MV-4-11 (cell line): Measurements from ENCODE around the gene TENT5C.

ENCODE experiments used
- DNase-seq: peaks from one replicate; lab custom pipeline; 2025; lab: John Stamatoyannopoulos, UW

Gene TENT5C

DNA sequence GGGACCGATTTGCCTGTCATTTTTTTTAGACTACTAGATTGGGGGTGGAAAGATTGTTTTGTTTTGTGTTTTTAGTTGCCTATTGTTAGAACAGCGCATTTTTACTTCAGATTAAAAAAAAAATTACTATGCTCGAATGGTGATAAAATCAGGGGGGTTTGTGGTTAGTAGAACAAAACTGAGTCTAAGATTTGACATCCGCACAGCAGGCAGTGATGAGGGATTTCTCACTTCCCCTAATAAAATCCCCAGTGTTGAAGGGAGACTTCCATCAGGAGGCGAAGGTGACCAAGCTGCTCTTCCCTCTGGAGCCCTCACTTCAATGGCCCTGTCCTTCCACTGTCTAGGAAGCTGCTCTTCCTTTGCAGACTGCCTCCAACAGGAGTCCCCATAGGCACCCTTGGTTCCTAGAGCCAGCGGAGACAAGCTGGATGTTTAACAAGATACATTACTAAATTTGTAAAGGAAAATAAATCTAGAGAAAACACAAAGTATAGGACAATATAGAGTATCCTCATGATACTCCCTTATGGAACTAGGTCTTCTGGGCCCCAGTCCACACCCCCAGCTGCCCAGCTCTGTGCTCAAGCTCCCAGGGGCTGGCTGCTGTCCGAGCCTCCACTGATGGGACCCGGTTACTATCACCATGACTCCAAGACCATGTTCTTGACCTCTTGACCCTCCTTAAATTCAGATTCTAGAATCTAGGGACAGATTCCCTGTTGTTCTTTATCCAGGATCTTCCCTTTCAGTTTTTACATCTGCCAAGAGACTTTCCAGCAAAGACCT lies 31.0 kb downstream of the TENT5C start:
- peak; percentile 46 for DNase-seq

DNA sequence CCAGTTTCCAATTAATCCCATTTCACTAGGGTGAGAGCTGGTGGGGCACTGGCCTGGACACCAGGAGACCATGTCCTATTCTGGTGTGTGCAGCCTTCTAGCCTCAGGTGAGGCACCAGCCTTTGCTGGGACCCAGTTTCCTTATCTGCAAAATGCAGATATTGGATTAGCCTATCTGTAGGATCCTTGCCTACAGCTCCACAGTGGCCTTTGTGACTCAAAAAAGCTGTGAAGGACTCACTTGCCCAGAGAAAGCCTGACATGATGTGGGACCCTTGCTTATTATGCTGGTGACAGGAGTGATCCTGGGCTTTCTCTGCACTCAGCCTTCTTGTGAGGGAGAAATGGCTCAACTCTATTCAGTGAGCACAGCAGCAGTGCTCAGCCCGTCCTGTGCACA lies 32.3 kb downstream of the TENT5C start:
- DNase-seq, result no peak

DNA sequence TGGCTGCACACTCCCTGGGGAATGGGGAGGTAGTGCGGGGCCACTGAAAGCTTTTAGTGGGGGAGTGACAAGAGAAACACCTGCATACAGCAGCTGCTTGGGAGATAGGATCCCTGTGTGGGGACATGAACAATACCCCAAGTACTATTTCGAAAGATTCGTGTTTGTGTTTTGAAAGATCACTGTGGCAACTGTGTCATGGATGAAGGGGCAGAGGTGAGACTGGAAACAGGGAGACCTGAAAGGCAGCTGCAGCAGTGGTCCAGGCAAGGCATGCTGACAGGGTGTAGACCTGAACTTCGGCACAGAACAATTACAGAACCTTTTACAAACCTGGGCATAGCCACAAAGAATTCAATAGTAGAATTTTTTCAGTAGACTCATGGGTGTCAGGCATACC lies 32.9 kb downstream of the TENT5C start:
- peak; percentile 5 for DNase-seq

DNA sequence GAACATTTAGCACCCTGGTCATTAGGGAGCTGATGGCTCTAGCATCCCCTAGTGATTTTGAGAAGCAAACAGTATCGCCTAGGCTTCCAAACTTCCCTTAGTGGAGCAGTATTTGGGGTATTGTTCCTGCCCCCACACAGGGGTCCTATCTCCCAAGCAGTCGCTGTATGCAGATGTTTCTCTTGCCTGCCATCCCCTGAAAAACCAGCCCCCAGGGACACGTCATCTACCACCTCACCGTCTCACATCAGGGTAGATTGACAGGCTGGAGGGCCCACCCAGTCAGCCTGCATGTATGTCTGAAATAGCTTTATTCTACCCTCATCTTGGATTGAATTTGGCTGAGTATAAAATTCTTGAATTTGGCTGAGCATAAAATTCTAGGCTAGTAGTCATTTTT lies 33.9 kb downstream of the TENT5C start:
- DNase-seq, result no peak

DNA sequence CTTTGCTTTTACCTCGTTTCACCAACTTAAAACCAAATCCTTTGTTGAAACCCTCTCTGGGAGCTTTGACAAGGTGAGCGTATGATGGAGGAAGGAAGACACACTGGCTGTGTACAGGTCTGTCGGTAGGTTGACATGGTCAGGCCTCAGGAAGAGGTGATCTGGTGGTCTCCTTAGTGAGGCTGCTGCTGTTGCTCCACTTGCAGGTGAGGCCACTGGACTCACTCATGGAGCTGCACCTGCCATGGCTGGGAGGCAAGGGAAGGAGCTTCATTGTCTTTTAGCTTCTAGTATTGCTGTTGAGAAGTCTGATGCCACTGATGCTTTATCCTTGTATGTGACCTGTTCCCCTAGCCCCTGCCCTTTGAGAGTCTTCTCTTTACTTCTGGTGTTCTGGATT lies 35.7 kb downstream of the TENT5C start:
- no peak for DNase-seq

DNA sequence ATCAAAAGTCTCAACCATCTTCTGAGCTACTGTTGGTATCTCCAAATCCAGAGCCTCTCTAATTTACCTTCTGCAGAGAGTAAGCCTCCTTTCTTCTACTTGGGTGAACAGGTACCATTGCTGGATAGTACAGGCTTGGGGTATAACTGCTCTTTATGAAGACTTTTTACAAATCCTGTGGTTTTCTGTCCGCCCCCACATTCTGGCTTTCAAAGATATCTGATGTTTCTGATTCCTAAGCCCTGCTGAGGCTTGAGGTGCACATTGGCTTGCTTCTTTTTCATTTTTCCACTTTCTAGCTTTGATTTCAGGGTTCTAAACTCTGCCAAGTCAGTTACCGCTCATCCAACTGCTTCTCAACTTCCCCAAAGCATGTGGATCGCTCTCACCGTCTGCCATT lies 37.1 kb downstream of the TENT5C start:
- no peak for DNase-seq

DNA sequence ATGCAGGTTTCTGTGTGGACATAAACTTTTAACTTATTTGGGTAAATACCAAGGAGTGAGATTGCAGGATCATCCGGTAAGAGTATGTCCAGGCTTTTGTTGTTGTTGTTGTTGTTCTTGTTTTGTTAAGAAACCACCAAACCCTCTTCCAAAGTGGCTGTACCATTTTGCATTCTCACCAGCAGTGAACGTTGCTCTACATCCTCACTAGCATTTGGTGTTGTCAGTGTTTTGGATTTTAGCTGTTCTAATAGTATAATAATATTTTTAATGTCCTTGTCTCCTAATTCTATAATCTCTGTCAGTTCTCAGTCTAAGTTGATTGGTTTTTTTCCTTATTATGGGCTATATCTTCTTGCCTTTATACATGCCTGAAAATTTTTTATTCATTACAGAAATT lies 37.8 kb downstream of the TENT5C start:
- DNase-seq, result no peak

DNA sequence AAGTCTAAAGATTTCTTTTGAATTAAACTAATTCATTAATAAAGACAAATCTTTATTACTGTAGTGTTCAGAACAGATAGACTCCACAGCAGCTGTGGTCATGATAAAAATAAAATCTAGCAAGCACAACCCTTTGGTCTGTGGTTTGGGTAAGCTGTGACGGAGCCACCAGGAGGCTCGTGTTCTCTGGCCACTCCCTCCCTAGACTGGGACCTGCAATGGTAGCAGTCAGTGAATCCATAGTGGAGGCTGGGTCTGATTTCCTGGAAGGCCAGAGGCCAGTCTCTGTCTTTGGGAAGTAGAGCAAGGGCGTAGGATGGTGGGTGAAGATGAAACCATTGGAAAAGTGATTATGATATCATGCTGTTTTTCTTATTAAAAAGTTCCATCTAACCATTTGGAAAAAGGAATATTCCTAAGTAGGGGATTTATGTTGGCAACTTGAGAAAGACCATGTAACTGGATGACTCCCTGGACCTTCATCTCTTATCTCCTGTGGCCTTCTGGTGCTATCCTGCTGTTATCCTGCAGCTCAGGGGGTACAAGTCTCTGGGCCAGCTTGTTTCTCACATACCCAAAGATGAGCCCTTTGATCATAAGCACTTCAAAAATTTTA lies 39.0 kb downstream of the TENT5C start:
- peak; percentile 62 for DNase-seq

DNA sequence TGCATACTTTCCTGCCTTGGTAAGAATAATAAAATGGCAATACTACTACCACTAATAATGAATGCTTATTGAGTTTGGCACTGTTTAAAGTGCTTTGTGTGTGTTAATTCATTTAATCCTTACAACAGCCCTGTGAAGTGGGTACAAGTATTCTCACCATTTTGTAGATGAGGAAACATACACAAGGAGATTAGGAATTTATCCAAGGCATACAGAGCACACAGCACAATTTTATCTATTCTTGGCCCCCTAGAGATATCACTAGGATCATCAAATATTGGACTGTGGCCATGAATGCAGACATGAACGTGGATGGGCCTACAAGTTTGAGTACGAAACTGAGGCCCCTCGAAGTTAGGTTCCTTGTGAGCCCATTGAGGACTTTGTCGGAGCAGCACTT lies 39.5 kb downstream of the TENT5C start:
- DNase-seq, result no peak

DNA sequence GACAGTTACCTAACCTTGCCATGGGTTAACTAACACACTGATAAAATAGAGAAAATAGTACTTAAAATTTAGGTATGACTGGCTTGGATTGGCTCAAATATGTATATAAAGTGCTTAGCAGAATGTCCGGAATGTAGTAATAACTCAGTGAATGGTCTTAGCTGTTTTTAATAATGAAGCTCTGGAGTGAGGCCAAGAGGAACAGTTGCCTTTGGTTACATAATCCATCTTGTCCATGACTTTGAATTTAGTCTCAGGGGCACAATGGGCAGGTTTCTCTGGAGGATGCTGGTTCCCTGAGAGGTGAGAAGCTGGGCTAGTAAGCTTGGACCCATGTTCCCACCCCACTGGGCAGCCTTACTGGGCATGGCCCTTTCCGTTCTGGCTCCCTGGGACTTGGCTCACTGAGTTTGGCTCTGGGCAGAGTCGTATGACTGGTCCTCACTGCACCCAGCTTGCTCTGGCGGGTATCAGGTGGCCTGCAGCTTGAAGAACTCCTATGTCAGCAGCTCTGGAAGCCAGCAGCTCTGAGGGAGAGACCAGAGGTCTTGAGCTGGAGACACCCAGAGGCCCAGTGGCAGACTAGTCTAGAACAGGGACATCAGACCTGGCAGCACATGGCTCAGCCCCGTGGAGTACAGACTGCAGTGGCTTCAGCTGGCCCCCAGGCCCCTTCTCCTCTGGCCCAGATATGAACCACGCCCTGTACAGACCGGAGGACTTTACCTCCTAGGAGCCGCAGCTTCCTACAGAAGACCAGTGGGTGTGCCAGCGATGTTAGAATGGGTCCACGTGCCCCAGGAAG lies 40.4 kb downstream of the TENT5C start:
- no peak for DNase-seq

DNA sequence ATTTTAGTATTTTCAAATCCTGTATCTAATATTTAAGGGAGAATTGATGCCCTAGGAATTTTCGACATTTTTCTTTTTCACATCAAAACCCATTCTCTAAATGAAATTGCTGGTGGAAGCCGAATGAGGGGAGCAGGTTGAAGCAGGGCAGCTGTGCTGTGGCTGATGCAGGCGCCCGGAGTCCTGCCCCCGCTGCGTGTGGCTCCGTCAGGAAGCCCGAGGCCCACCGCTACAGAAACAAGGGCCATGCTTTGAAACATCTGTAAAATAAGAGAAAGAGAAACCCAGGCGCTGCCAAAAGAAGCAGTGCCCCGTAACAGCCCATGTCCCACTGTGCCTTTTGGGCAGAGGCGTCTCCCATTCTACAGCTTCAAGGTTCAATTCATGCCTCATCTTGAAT lies 41.1 kb downstream of the TENT5C start:
- DNase-seq, result no peak

DNA sequence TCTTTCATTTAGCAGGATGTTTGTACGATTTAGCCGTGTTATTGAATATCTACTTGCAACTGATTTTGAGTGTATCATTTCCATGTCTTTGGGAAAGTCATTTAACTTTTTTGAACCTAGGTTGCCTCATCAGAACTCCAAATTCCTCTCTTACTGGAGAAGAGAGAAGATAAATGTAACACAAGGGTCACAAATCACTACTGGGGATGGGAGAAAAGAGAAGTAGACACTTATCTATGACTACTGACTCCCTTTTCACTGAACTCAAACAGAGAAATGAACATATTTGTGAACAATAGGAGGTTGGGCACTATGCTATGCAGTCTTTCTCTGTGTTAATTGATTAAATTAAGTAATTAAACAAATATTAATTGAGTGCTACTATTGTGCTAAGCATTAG lies 42.2 kb downstream of the TENT5C start:
- peak; percentile 12 for DNase-seq

DNA sequence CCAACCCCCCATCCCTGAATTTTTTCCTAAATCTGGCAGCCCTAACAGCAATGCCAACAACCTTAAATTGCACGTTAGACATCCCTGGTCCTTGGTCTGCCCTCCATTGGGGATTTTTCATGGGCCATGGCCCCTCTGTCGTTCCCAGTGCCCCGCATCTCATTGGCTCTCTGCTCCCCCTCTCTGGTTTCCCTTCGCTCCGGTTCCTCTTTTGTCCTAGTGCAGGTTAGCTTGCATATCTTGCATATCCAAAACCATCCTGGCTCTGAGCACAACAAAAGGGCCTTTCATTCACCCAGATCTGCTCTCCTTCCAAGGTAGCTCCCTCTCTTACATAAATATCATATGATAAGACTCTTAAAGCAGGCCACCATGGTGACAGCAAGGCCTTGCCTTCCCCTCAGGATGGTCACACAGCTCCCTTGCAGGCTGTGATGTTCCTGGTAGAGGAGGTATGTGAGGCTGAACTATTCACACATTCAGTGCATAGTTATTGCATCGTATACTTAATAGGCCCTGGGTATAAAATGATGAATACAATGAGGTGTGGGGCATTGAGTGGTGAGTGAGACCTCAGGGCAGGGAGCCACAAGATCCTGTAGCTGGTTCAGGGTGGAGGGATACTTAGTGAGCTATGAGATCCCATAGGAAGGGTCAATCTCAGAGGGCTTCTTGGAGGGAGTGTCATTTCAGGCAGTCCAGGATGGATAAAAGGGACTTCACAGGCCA lies 45.2 kb downstream of the TENT5C start:
- no peak for DNase-seq

DNA sequence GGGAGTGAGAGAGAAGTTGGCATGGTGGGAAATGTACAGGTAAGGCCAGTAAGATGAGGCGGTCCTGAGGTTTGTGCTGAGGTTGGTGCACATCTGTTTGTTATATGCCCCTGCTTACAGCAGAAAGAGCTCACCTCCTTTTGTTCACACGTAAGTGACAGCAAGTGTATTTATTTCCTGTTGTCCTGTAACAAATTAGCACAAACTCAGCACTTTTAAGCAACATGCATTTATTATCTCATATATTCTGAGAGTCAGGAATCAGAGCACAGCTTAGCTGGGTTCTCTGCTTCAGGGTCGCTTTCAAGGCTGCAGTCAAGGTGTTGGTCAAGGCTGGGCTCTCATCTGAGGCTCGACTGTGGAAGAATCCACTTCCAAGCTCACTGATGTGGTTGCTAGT lies 45.8 kb downstream of the TENT5C start:
- DNase-seq, result no peak

DNA sequence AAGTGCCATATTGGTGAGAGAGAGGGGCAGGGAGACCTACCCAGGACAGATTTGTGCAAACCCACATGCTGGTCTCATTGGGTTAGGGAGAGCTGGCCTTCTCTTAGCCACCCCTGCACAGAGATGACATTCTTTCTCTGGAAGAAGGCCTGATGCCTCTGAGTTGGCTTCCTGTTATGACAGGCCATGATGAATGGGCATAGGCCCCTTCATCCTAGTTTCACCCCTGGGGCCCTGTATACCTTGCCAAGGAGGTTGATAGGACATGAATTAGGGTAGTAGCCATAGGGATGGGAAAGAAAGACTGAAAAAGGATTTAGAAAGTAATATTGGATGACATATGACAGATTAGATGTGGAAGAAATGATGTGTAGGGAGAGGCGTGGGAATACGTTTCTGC lies 46.6 kb downstream of the TENT5C start:
- DNase-seq, result no peak

DNA sequence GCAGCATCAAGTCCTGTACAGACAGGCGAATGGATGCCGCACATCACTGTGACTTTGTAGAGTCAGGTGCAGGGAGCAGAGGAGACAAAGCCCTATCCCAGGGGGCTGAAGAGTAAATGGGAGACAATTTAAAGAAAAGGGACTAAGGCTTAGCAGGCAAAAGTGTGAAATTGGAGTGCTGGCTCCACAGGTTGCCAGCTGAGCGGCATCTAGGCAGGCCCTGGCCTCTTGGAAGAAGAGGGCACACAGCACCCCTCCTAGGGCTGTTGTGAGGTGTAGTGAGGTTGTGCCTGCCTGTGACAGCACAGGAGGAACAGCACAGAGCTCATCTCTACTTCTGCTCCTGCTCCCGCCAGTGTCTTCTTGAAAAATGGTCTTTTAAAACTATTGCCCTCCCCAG lies 47.3 kb downstream of the TENT5C start:
- no peak for DNase-seq

DNA sequence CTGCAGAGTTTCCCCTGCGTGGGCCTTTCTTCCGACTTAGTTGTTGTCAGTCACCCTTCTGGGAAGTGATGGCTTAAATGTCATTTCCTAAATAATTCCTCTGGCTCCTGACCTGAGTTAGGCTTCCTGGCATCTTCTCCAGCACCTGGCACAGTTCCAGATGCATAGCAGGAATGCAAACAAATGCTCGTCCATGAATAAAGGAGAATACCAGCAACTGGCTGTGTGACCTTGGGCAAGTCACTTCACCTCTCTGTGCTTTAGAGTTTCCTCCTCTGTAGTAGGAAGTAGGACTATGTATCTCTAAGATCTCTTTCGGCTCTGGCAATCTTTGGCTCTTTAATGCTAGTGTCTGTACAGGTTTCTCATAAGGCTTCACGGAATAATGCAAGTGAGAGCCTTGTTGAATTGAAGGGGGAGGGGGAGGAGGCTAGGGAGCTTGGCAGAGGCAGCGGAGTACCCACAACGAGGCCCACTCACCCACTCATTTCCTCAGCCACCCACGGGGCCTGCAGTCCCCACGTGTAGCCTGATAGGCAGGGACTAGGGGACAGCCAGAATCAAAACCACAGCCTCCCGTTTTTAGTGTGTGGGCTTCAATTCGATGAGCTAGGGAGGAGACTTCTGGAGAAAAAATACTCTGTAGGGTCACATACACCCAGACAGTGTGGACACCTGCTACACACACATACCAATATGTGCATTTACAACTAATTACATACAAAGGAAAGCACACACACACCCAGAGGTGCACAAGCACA lies 48.1 kb downstream of the TENT5C start:
- no peak for DNase-seq

DNA sequence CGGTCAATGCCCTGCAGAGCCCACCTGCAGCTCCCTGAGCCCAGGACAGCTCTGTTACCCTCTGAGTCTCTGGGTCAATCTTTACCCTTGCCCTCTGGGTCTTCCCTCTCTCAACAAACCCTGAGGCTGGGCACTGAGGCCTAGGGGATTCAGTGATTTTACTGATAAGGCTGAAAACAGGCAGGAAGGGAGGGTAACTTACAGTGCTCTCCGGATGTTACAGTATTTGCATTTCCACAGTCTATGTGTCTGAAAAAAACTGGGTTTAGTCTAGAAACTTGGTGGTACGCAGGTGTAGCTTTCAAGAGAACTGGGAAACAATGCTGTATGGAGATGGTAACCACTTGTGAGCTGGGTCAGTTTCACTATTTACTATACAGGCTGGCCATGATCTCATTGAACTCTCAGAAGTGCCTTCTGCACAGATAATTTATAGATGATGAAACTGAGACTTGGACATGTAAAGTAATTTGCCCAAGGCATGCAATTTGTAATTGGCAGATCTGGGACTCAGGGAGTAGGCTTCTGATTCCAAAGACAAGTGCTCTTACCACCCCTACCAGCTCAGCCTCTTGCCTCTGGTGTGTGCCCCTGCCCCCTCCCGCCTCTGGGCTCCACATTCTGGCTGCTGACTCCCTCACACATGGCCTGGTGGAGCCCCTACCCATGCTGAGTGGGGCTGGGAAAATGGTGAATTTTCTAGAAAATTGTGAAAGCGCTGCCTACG lies 48.8 kb downstream of the TENT5C start:
- DNase-seq, result no peak

DNA sequence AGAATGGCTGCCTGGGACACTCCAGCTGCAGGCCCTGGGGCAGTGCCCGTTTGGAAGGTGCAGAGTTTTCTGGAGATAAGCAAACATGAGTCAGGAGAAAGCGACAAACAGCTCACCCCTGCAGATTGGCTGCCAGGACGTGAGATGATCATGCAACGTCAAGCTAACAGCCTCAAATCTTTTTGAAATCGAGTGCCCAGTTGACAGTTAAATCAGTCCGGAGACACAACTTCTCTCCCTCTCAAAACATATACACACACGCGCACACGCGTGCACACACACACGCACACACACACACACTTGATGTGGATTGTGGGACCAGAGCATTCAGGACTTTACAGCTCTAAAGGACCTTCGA lies 49.4 kb downstream of the TENT5C start:
- no peak for DNase-seq

DNA sequence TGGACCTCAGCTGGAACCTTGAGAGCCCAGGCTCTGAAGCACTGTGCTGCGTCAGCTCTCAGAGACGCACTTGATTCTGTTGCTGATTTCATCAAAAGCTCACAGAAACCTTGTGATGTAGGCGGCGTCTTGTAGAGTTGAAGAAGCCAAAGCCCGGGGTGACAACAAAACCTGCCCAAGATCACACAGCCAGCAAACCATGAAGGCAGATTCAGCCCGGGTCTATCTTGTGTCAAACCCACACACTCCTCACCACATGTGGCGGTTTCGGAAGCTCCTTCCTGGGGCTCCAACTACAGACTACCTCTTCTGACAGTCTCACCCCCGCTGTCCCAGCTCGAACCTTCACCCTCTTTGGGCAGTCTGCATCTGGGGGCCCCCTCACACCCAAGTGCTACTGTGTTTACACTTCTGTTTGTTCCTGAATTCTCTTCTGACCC lies 50.4 kb downstream of the TENT5C start:
- DNase-seq, result peak; percentile 21

DNA sequence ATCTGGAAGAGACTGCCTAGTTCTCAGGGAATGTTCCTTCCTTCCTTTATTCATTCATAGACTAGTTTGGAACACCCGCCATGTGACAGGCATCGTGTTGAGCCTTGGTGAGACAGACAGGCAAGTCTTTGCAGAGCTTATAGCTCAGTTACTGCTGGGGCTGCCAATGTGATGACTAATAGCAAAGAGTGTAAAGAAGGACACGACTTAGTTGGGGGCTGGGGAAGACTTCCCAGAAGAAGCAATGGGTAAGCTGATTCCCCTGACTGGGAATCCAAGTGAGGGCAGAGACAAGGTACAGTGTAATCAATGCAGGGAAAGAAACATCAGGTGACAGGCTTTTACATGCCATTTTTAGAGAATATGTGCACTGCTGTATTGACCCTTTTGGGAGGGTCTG lies 51.2 kb downstream of the TENT5C start:
- no peak for DNase-seq
